H1 (cell line): Measurements from ENCODE around the gene PCDH19. TPM values are rescaled to one million over a fixed set of nuclear protein-coding genes. Genes with fewer than 3 reads are reported as not detected.
A peak's percentile ranks its signal among the peaks of the same experiment; 100 is the strongest.

ENCODE experiments used
- CEBPB ChIP-seq: IDR thresholded peaks from 2 replicates; pipeline ENCODE4 v1.6.1; 2012; ENCODE audit warnings: low read depth, low read length
- CHD1 ChIP-seq: IDR thresholded peaks from 2 replicates; pipeline ENCODE4 v1.6.1; 2012; ENCODE audit warnings: low read depth, low read length, improper control_type of control experiment
- CREB1 ChIP-seq: IDR thresholded peaks from 2 replicates; pipeline ENCODE4 v1.6.1; 2012; ENCODE audit warnings: inconsistent platforms
- E2F6 ChIP-seq: IDR thresholded peaks from 2 replicates; pipeline ENCODE4 v1.6.1; 2012; ENCODE audit warnings: inconsistent platforms
- KDM4A ChIP-seq: IDR thresholded peaks from one replicate; pipeline ENCODE4 v1.7.1; 2012; ENCODE audit warnings: low read depth, mild to moderate bottlenecking, moderate library complexity, low read length, inconsistent platforms; ENCODE audit not compliant: severe bottlenecking
- KDM5A ChIP-seq: fragments of 200-600 bp; IDR thresholded peaks from 2 replicates; pipeline ENCODE4 v1.7.1; 2012; ENCODE audit warnings: mild to moderate bottlenecking, low read length, inconsistent platforms, mixed read lengths
- MAFK ChIP-seq: IDR thresholded peaks from 2 replicates; pipeline ENCODE4 v1.6.1; 2012; ENCODE audit warnings: low read depth, mild to moderate bottlenecking, improper control_type of control experiment, low read length
- MAX ChIP-seq: IDR thresholded peaks from 2 replicates; pipeline ENCODE4 v1.6.1; 2012; ENCODE audit warnings: inconsistent platforms
- POLR2A ChIP-seq, 2 experiments: IDR thresholded peaks; 1 replicate in 1 of 2; 2 replicates in 1 of 2; pipeline ENCODE4 v1.6.1; 2011; ENCODE audit warnings: low read depth in 2 of 2, low read length in 2 of 2, mild to moderate bottlenecking in 2 of 2; ENCODE audit errors: control extremely low read depth in 1 of 2
- RFX5 ChIP-seq: IDR thresholded peaks from 2 replicates; pipeline ENCODE4 v1.6.1; 2011; ENCODE audit warnings: low read depth, low read length, improper control_type of control experiment, borderline replicate concordance
- RNF2 ChIP-seq: fragments of 200-900, 300-1000 bp; sonication (generic); IDR thresholded peaks from 2 replicates; pipeline ENCODE4 v1.7.1; 2016; ENCODE audit warnings: borderline replicate concordance, low read depth, mild to moderate bottlenecking, antibody characterized with exemption, low read length; ENCODE audit not compliant: poor library complexity, severe bottlenecking; ENCODE audit errors: missing control alignments
- SUZ12 ChIP-seq: fragments of 200-600 bp; sonication (generic); IDR thresholded peaks from 2 replicates; pipeline ENCODE4 v1.6.1; 2012; ENCODE audit warnings: mild to moderate bottlenecking, inconsistent platforms, low read length, moderate library complexity, mixed read lengths
- TAF1 ChIP-seq: IDR thresholded peaks from 2 replicates; pipeline ENCODE4 v1.6.1; 2011; ENCODE audit warnings: mild to moderate bottlenecking, low read depth, low read length
- ZNF274 ChIP-seq: IDR thresholded peaks from 2 replicates; pipeline ENCODE4 v1.7.0; 2012; ENCODE audit warnings: low read length, borderline replicate concordance; ENCODE audit errors: extremely low read depth
- polyA plus RNA-seq, 7 experiments: library from polyadenylated mRNA; depleted of rRNA in 3 of 7; stranded (reverse) in 5 of 7; unstranded in 2 of 7; fragments of >200 nt in 5 of 7; fragments of 200-250 nt in 2 of 7; gene quantifications; 1 replicate in 5 of 7; 2 replicates in 1 of 7; 4 replicates in 1 of 7; pipeline versions ENCODE4 v1.2.1 to v1.2.3, GENCODE V29; 2011 to 2013; ENCODE audit warnings: missing spikeins in 2 of 7, mixed read lengths in 2 of 7
- total RNA-seq: library from RNA; stranded (reverse); fragmentation: NEBNext Ultra II Directional; extraction: Animal tissue kit (Norgen Biotek cat#: 25700); gene quantifications from 2 replicates; pipeline ENCODE4 v1.2.1, GENCODE V29; 2021

PCDH19 gene
- total and polyA plus RNA-seq, 2 of the 8 experiments (the other 6 are each of a cell fraction or from before 2014, with no cell fraction given): 0.12 to 1.2 TPM

GRCh38 chrX:100408713-100409609, 1.1 kb downstream of the PCDH19 start (continued):
- no peak for TF ChIP-seq POLR2A (IDR thresholded peaks at IDR 0.05; ENCODE audit: control extremely low read depth in 1 of 2, low read depth in 2 of 2, low read length in 2 of 2)
- TF ChIP-seq TAF1: no peak
- no peak for TF ChIP-seq E2F6
- TF ChIP-seq RNF2: peak; percentile 36
- TF ChIP-seq KDM5A: no peak
- TF ChIP-seq SUZ12: peak; percentile 60
- no peak for TF ChIP-seq CREB1
- TF ChIP-seq MAFK: no peak
- no peak for TF ChIP-seq RFX5
- TF ChIP-seq MAX: no peak
- TF ChIP-seq KDM4A: peak; percentile 45
- no peak for TF ChIP-seq ZNF274
- TF ChIP-seq CEBPB: no peak
- no peak for TF ChIP-seq CHD1
